Stimulated activated naive CD8-positive, alpha-beta T cell treated with anti-CD3 and anti-CD28 coated beads, Interleukin-15, Interleukin-2, amounts not matched to agents 100 U/mL and 50 U/mL, for 24 hours (primary cell): ENCODE data around the gene SMS.
"Not testable (repeated sequence)": the region's sequence is repeated elsewhere in the genome, so short reads cannot be mapped to it uniquely, and the experiment has no call there.

Source experiments
- ATAC-seq: fragments of 150-1000 bp; cut with Tn5 transposase; one replicate; pipeline ENCODE4 v1.10.0; 2021
- DNase-seq: peaks from one replicate; pipeline ENCODE4 v3.0.0; 2021

The SMS gene

GRCh38 chrX:21940356-21940829 is at the start of gene SMS:
SMS (plus strand) TSS chrX:21940709; CDS start chrX:21940825, 116 bp downstream.
- ATAC-seq (peak; percentile 74), DNase-seq (peak; percentile 74)

- ATAC-seq, result no peak
- DNase-seq, result no peak
These were observed 35.2 kb upstream of the SMS start for GRCh38 chrX:21905313-21905712.

DNA sequence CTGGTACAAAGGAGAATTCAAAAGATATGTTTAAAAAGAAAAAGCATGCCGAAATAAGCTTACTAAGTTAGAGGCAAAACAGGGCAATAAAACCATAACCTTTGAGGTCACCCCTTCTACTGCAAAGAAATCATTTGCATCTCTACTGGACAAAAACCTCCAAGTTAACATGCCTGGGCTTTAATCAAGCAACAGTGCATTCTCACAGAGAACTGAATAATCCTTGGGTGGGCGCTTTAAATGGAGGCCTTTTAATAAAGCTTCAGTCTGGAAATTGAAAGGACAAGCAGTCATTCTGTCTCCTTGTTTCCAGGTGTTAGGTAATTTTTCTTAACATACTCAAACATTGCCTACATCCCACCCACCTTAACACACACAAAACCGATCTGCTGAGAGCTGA is 34.6 kb upstream of the SMS start:
- DNase-seq (no peak), ATAC-seq (no peak)

DNA sequence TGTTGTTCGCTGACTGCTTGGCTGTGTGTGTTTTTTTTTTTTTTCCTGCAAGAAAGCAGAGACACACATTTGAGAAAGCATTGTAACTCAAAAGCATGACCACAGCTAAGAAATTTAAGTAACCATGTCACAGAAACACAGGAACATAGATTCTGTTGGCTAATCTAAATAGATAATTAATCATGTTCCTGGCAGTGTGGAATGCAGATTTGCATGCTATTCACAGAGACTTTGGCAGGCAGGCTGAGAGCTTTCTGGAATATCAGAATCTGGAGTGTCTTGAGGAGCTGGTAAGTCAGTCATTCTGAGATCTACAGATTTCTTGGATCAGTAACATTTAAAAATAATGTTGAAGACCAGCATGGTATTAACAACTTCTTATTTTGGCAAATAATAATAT is 33.2 kb upstream of the SMS start:
- DNase-seq (no peak), ATAC-seq (no peak)

GRCh38 chrX:21911481-21911880 is 29.0 kb upstream of the SMS start:
- DNase-seq (no peak), ATAC-seq (no peak)

DNA sequence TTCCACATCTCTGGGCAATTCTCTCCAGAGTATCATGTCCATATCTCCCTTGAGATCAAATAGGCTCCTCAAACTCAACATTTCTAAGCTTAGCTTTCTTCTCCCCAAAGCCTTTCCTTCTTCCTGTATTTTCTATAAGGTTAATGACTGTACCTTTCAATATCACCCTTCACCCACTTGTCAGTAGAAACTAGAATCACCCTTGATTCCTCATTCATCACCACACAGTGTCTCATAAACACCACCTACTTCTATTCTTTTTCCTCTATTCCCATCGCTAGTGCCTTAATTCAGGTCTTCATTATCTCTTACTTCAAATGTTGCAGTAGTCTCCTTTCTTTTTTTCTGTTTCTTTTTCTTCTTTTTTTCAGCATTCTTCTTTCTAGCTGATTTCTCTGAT is 28.3 kb upstream of the SMS start:
- ATAC-seq, result no peak
- DNase-seq, result no peak

- no peak for ATAC-seq
- DNase-seq, result no peak
These were observed 27.5 kb upstream of the SMS start for GRCh38 chrX:21912989-21913388.

GRCh38 chrX:21926116-21926515 is 14.4 kb upstream of the SMS start:
- DNase-seq (no peak), ATAC-seq (no peak)

GRCh38 chrX:21926527-21927278 is 13.8 kb upstream of the SMS start:
- DNase-seq, result no peak
- peak; percentile 87 for ATAC-seq

- no peak for ATAC-seq
- no peak for DNase-seq
These were observed 11.3 kb upstream of the SMS start for GRCh38 chrX:21929209-21929608.

GRCh38 chrX:21930986-21931385 is 9.5 kb upstream of the SMS start:
- ATAC-seq, result no peak
- DNase-seq, result no peak

DNA sequence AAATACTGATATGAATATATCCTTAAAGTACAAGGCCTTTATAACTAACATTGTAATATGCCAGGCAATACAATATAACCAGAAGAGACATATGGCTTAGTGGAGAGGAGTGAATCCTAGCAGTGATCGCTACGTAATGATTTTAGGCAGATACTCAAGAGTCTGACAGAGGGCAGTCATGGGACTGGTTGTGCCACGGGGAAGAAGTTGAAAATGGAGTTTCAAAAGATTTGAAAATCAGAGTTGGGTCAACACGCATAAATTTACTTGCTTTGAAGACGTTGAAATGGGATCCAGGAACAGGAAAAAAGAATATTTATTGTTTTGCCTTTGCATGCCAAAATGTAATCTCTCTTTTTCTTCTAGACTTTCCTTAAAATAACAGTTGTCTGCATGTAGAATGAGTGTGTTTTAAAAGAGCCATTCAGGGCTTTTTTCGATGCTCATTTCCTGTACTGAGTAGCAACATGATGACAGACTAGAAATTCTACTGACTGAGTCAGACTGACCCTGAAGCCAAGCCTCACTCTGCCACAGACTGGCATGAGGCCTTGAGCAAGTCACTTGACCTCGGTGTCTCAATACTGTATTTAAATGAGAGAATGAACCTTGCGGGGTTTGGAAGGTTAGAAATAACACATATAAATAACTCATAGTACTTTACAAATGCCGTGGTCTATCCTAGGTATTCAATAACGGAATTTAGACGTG is 8.1 kb upstream of the SMS start:
- DNase-seq, result no peak
- ATAC-seq, result peak; percentile 62

DNA sequence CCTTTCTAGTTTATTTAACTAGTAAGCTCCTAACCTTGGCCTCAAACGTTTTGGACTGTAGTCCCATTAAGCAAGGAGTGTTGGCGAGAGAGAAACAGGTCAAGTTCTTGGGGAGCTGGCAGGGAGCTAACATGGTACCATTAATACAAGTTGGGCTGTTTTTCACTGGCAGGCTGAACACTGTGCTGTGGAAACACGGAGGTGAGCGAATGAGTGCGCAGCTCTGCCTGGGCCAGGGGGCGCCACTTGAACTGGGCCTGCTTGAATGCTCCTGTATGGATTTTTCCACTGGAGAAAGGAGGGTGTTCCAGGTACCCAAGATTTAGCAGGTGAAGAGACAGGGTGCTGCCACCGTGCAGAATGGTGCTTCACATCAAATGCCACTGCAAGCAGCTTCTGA is 7.4 kb upstream of the SMS start:
- DNase-seq, result no peak
- ATAC-seq, result no peak

- ATAC-seq (no peak), DNase-seq (no peak)
These were observed 6.1 kb upstream of the SMS start for GRCh38 chrX:21934414-21934813.

GRCh38 chrX:21939906-21940305 is 603 bp upstream of the SMS start:
- no peak for DNase-seq
- no peak for ATAC-seq

- no peak for ATAC-seq
- DNase-seq, result no peak
These were observed 3.1 kb downstream of the SMS start for GRCh38 chrX:21943460-21944135.

GRCh38 chrX:21944136-21944615 is 3.7 kb downstream of the SMS start:
- ATAC-seq, result no peak

DNA sequence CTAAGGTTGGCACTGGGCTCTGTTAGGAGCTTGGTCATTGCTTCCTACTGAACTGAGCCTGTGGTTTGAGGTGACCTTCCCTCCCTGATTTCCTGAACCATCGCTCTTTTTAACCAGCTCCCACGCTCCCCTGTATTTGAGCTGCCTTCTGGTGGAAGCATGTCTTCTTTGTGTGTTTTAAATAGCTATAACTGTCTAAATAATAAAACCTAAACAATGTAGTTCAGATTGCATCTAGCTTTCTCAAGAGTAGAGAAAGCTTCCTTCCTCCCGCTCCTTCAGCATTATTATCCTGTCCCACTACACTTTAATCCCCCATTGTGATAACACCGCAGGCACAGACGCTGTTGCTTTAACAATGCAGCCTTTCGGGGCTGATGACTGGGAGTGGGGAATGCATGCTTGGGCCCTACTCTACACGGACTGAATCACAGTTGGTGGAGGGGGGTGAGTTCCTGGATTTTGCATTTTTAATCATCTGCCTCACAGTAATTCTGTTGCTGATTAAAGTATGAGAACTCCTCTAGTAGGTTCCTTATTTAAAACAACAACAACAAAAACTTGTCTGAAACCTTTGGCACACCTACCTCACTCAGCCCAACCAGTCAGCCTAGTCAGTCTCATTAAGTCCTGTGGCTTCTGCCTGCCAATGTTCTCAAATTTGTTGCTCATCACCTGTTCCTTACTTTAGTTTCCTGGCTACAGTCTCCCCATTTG is 6.6 kb downstream of the SMS start:
- DNase-seq, result no peak
- ATAC-seq, result no peak

More at GRCh38 chrX:21944136-21944615, 3.7 kb downstream of the SMS start:
- DNase-seq, result no peak

- DNase-seq, result no peak
- ATAC-seq, result no peak
These were observed 7.2 kb downstream of the SMS start for GRCh38 chrX:21947671-21948070.

DNA sequence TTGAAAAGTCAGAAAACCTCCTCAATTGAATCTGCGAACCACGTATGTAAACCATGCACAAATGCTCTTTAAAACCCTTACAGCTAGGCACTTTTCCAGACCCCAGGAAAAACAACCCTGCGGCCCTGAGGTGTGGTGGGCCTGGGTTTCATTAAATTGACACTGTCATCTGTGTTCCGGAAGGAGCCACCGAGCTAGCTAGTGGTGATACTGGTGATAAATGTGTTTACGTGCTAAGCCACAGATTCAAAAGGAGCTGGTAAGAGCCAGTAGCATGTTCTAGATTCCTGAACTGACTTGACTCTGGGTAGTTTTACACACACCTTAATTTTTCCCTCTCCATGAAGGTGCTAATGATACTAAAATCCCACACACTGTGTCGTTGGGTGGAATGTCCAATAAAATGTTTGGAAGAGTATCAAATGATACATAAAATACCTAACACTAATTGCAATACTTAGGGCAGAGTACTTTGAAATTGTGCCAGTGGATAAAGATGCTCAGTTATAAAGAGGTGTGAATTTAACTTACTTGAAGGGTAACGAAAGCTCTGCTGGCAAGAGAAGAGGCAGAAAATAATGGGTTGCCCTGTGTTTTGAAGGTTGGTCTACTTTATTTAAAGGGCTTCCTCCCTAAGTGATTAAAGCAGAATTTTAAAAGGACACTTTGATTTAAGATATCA is 8.5 kb downstream of the SMS start:
- ATAC-seq (no peak), DNase-seq (no peak)

DNA sequence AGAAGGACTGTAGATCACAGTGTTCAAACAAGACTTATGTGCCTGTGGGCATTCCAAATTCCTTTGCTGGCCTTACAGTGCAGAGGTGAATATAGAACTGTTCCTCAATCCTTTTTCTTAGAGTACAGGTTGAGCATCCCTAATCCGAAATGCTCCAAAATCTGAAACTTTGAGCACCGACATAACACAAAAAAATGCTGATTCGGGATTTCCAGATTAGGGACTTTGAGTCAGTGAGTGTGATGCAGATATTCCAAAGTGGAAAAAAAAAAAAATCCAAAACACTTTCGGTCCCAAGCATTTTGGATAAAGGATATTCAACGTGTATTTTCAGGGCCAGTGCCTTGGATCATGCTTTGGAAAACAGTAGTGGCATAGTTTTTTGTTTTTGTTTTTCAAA is 9.2 kb downstream of the SMS start:
- DNase-seq, result no peak
- ATAC-seq, result no peak

DNA sequence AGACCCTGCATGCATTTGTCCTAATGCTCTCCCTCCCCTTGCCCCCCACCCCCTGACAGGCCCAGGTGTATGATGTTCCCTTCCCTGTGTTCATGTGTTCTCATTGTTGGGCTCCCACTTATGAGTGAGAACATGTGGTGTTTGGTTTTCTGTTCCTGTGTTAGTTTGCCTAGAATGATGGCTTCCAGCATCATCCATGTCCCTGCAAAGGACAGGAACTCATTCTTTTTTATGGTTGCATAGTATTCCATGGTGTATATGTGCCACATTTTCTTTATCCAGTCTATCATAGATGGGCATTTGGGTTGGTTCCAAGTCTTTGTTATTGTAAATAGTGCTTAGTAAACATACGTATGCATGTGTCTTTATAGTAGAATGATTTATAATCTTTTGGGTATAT is 10.0 kb downstream of the SMS start:
- DNase-seq, ATAC-seq: not testable (repeated sequence)
